Skeletal muscle cell (primary cell): Measurements from ENCODE around the gene EVI5L.

Experiments
- DNase-seq: peaks from one replicate; pipeline ENCODE4 v3.0.0-alpha.2; 2010; ENCODE audit warnings: low read depth
- H3K4me3 ChIP-seq: 2 replicates; pipeline ENCODE4 v1.5.1; 2011; ENCODE audit warnings: low read depth, mild to moderate bottlenecking, control low read depth, low read length, moderate library complexity

The EVI5L gene

GRCh38 chr19:7905859-7906258 is 75.8 kb downstream of the EVI5L start:
- no peak for DNase-seq
- no peak overlapping the region for H3K4me3 ChIP-seq

- no peak for DNase-seq
- H3K4me3 ChIP-seq = no peak overlapping the region
Observed at GRCh38 chr19:7907122-7907521, 77.1 kb downstream of the EVI5L start.

GRCh38 chr19:7907544-7907943 is 77.5 kb downstream of the EVI5L start:
- no peak overlapping the region for H3K4me3 ChIP-seq
- no peak for DNase-seq

DNA sequence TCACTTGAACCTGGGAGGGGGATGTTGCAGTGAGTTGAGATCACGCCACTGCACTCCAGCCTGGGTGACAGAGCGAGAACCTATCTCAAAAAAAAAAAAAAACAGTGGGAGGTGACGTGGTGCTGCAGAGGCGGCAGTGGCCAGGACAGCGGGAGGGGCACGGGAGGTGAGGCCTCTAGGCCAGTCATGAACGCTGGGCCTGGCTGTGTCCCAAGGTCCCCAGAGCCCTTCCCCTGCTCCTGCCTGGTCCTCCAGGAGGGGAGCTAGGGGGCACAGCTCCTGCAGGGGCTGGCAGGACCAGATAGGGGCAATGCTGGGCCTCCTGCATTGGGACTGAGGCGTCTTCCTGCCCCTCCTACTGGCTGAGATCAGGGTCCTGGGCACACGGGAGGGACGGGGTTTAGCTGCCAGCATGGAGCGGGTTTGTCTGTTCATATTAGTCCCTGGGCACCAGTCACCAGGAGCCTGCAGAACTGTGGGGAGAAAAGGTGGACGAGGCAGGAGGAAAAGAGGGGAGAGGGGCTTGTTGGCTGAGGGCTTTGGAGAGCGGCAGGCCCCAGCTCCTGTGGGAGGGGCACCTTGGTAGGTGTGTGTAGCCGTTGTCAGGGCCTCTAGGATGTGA is 78.2 kb downstream of the EVI5L start:
- no peak for DNase-seq
- no peak overlapping the region for H3K4me3 ChIP-seq

- no peak overlapping the region for H3K4me3 ChIP-seq
- DNase-seq = no peak
Observed at GRCh38 chr19:7908742-7909461, 78.9 kb downstream of the EVI5L start.

GRCh38 chr19:7909471-7910067 is 79.6 kb downstream of the EVI5L start:
- no peak for DNase-seq
- H3K4me3 ChIP-seq = no peak overlapping the region

- no peak for DNase-seq
- no peak overlapping the region for H3K4me3 ChIP-seq
Observed at GRCh38 chr19:7910321-7911161, 80.5 kb downstream of the EVI5L start.

DNA sequence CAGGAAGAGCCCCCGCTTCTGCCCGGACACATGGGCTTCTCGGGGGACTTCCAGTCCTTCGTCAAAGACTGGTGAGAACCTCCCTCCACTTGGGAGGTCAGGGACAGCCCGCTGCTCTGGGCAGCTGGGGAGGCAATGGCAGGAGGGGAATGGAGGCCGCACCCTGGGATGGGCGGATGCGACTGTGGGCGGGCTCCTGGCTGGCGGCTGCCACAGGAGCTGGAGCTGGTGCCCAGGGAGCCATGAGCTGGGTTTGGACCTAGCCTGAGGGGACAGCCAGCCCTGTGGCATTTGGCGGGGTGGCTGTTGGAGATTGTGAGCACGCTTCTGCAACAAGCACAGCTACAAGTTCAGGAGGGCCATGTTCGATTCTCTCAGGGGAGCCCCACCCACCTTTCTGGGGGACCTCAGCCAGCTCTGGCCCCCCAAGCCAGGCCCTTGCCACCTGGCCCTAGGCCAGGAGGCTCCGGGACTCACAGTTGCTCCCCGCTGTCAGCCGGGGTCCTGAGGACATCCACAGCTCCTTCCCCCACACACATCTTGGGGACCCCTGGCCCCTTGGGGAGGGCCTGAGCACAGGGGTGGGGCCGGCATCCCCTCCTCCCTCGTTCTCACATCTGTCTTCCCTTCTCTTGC is 81.6 kb downstream of the EVI5L start:
- H3K4me3 ChIP-seq = no peak overlapping the region

DNA sequence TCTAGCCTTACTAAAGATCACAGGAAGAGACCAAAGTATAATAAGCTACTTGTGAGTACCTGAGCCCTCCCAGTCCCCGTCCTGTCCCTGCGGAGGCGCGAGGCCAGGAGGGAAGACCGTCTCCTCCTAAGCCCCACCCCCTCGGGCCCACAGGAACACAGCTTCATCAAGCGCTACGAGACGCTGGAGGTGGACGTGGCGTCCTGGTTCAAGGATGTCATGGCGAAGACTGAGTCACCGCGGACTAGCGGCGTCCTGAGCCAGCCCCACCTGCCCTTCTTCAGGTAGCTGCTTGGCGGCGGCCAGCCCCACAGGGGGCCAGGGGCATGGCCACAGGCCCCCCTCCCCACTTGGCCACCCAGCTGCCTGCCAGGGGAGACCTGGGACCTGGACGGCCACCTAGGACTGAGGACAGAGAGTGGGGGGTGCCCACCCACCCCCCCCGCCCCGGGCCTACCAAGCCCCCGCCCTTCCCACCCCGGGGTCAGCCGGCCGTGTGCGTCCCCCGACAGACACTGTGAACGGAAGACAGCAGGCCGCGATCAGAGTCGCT is 82.2 kb downstream of the EVI5L start:
- DNase-seq = no peak
- H3K4me3 ChIP-seq = no peak overlapping the region

More for the DNA sequence above, 81.6 kb downstream of the EVI5L start:
- no peak for DNase-seq

DNA sequence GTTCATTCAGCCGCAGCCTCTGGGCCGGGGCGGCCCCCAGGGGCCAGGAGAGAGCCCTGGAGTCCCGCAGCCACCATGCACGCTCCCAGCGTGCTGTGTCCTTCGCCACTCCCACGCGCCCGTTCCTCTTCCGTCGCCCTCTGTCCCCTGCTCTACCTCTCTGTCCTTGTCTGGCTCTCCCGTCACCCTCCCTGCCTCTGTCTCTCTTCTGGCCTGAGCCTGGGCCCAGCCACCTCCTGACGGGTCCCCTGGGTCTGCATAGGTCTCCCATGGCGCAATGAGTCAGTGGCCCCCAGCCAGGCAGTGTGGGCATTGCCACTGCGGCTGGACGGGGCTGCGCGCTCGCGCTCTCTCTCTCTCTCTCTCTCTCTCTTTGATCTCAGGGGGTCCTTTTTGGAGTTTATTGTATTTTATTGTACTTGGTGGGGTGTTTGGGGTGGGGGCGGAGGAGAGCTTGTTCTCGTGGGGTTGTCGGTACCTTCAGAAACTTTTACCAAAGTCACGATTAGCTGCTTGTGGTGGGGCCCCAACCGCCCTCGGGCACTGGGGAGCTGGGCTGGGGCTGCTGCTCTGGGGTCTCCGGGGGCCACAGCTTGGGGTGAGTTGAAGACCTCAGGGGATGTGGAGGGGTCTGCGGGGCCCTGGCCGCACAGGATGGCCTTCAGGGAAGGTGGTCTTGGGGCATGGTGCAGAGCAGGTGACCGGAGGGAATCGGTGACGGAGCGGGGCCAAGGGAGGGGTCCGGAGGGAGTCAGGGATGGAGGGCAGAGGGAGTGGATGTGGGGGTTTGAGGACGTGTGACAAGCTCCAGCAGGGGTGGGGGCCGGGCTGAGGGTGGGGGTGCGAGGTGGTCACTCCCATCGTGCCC is 82.9 kb downstream of the EVI5L start:
- H3K4me3 ChIP-seq = no peak overlapping the region
- DNase-seq = no peak

- no peak for DNase-seq
Observed at GRCh38 chr19:7913652-7914051, 83.6 kb downstream of the EVI5L start.

DNA sequence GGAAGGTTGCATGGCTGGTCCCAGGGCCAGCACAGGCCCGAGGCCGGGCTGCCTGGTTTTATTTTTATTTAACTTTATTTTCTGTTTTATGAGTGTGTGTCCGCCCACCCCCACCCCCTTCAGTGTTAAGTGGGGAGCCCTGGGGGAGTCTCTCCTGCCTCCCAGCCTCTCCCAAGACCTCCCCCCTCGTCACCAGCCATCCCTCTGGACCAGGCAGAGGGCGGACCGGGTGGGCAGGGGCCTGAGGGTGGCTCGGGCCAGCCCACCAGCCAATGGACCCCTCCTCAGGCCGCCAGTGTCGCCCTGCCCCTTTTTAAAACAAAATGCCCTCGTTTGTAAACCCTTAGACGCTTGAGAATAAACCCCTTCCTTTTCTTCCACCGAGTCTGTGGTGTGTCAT is 84.1 kb downstream of the EVI5L start:
- no peak for DNase-seq
- H3K4me3 ChIP-seq = no peak overlapping the region

More at GRCh38 chr19:7913652-7914051, 83.6 kb downstream of the EVI5L start:
- no peak overlapping the region for H3K4me3 ChIP-seq
